DMS79 (cell line): ENCODE measurements around the gene ZBTB22.
"Not testable (repeated sequence)": the region's sequence is repeated elsewhere in the genome, so short reads cannot be mapped to it uniquely, and the experiment has no call there.

Experiments used
- DNase-seq: peaks from one replicate; lab custom pipeline; 2025; lab: John Stamatoyannopoulos, UW

The ZBTB22 gene

GRCh38 chr6:33301877-33302276 is 15.7 kb downstream of the ZBTB22 start:
- no peak for DNase-seq

GRCh38 chr6:33299237-33299944 is 18.2 kb downstream of the ZBTB22 start:
- DNase-seq, result peak; percentile 81

GRCh38 chr6:33298773-33299236 is 18.7 kb downstream of the ZBTB22 start, which contains the start of gene RGL2:
Gene RGL2 (minus strand): TSS chr6:33298942. CDS start chr6:33298610, 332 bp downstream.
- no peak for DNase-seq

DNA sequence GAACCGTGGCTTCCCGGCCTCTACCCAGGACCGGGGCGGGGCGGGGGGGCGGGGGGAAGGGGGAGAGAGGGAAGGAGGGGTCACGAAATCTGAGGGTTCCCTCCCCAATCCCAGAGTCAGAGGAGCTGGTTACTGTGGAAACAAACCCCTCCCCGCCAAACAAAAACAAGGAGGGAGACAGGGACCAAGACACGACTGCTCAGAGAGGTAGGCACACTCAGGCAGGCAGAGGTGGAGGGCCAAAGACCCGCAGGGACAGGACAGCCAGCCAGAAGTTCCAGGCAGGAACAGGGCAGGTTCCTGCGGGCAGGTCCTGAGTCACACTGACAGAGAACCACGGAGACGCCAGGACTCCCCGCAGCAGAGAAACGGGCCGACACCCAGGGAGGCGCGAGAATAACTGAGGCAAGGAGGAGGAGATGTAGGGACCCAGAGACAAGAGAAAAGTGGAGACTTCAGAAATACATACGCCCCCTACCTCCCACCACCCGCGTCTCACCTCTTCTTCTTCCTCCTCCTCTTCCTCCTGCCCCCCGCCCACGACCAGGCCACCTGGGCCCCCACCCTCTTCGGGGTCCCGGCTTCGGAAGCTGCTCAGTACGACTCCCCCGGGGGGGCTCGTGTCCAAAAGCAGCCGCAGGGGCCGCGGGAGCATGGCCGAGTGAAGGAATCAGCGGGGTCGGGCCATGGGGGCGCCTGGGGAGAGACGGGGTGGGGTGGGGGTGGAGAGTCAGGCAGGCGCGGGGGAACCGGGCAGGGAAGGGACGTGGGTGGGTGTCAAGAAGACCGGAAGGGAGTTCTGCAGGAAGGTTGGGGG is 19.4 kb downstream of the ZBTB22 start:
- no peak for DNase-seq

- DNase-seq, result no peak
Observed at GRCh38 chr6:33297406-33297955, 20.1 kb downstream of the ZBTB22 start.

- no peak for DNase-seq
Observed at GRCh38 chr6:33296797-33297405, 20.6 kb downstream of the ZBTB22 start.

- DNase-seq, result no peak
Observed at GRCh38 chr6:33295621-33296369, 21.7 kb downstream of the ZBTB22 start.

GRCh38 chr6:33294086-33294823 is 23.3 kb downstream of the ZBTB22 start:
- no peak for DNase-seq

DNA sequence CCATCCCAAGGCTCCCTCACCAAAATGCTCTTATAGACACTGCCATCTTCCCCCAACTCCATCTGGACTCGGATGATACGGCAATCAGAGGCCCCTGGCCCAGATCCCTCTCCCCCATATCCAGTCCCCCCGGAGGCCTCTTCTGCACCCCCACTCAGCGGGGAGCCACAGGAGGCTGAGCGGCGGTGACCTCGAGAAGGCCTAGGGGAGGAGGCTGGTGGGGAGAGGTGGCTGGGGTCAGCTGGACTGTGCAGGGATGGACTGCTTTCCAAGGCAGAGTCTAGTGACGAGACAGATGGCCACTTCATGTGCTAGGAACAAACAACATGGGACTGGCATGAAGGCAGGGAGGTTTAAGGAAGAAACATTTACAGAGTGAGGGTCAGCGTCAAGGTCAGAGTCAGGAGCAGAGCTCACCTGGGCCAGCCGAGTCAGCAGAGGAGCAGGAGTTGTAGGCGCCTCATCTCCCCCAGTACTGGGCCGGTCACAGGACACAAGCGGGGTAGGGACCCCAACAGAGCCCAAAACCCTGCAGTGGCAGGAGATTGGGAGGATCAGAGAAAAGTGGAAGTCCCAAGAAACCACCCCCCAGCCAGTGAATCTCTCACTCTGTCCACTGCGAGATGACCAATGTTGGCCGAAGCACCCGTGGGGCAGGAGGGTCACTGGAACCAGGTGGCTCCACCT is 24.4 kb downstream of the ZBTB22 start:
- no peak for DNase-seq

DNA sequence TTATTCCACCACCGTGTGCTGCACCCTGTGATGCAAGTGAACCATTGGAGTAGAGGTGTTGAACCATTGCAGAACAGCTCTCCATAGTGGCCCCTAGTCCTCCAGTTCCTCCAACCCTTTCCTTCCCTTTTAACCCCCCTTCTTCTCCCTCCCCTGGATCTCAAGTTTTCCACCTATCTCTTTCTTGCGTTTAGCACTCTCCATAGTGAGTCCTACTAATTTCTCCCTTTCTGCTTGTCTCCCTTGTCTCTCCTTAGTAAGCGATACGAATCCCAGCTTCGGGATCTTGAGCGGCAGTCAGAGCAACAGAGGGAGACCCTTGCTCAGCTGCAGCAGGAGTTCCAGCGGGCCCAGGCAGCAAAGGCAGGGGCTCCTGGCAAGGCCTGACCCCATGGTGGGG is 27.1 kb downstream of the ZBTB22 start:
- DNase-seq, result no peak

DNA sequence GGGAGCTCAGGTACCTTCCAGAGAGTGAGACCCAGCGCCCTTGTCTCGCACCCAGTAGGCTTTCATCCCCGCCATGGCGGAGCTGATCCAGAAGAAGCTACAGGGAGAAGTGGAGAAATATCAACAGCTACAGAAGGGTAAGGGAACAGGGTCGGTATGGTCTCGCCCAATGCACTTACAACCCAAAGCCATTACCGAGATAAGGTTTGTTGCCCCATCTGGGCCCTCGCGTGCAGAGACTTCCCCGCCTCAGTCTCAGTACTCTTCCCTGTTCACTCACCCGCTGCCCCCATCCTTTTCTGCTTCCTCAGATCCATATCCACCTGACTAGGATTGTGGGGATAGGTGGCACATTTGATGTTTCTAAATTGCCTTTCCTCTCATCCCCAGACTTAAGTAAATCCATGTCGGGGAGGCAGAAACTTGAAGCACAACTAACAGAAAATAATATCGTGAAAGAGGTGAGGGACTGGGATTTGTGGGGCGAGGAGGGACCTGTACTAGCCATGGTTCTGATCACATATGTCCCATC is 27.7 kb downstream of the ZBTB22 start:
- DNase-seq, result no peak

DNA sequence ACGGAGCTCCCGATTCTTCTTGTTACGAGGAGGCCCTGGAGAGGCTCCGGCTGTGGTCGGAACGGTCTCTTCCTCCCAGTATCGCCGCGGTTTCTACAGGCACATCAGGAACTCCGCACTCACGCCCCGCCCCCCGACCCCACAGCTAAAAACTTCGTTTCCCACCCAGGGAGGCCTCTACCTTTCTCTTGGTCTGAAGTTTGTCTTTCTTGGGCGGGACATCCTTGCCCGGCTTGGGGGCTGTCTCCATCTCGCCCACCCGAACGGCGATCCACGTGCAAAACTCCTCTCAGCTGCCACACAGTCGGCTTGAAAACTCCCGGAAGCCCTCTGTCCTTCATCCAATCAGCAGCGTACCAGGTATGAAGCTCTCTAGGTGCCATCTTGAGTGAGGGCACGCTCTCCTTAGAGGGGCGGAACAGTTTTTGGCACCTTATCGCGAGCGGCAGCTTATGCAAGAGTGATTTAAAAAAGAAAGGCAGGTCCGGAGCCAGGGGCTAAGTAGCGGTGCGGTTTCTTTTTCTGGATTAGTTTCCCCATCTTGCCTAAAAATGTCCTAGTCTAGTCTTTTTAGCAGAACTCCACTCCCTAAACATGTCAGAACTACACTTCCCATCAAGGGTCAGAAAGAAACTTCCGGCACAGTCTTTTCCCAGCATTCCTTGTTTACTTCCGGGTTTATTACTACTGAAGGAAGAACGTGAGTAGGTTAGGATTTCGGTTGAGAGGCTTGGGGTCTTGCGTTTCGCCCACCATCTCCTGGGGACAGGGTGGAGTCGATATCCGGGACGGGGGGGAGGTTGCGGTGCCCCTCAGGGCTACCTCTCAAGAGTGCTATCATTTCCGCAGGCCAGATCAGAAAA is 28.4 kb downstream of the ZBTB22 start, which contains the start of the genes PFDN6 and WDR46:
PFDN6 (plus strand) TSS at position 681 of the 863 bp plus-strand sequence. CDS start 256 bp downstream, outside the sequence.
WDR46 (minus strand) TSS at position 319 of the 863 bp plus-strand sequence; CDS start at position 250, 69 bp downstream.
- peak; percentile 88 for DNase-seq

DNA sequence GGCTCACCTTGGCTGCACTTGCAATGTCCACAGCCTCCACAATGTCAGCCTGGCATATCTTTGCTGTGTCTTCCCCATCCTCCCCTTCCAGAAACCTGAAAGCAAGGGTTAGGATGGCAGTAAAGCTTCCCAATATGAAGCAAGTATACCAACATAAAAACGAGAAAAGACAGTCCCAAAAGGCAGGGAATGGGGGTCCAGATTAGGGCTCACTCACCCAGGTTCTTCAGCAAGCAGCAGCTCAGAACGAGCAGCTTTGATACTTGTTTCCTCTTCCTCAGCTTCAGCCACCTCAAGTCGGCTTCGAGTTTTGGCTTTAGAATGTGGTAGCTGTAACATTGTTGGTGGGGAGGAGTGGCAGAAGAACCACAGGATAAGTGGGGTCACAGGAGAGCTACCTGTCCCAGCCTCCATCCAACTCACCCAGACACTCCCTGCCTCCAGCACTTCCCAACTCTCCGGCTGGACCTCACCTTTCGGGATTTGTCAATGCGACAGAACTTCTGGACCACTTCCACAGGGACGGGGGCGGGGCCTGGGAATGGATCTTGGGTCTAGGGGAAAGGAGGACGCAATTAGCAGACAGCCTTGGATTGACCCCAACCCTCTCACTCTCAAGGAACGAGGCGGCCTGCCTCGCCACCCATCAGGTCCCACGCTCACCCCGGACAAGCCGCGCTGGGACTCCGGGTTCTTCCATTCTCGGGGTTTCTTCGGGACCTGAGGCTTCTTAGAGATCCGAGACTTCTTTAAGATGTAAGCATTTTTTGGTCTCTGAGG is 29.2 kb downstream of the ZBTB22 start:
- DNase-seq, result no peak

DNA sequence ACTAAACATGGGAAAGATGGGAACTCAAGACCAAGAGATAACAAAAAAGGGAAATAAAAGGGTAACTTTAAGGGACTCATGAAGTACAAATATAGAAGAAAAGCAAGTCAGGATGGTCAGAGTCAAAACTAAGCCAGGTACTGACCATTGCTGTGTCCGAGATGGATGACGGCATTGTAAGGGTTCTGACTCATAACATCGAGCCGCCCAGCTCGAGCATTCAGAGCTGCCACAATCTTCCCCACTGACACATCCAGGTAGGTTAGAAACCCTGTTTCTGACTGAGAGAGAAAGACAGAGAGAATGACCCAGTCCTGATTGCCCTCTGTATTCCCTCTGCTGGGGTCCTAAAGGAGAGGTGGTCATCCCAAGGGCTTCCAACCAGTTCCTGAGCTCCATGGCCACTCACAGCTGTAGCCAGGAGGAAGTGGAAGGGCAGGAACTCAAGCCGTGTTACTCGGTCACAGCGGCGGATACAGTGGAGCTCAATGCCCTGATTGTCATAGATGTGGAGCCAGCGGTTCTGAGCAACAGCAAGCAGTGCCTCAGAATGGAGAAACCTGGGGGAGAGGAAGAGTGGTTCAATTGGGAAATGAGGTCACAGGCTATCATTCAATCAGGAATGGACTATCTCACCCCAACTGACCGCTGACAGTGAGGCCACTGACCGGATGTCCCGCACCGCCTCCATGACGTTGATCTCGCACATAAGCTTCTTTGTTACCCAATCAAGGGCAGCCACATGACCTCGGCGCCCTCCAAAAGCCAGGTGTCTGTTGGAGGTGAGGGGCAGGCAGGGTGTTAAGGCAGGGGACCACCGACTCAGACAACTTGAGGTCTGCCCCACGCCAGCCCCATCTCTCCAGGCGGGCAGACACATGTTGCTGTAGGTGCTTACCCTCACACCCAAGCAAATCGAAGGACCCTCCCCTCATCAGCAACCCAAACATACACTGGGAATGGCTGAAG is 30.3 kb downstream of the ZBTB22 start:
- DNase-seq, result no peak

GRCh38 chr6:33285214-33285613 is 32.3 kb downstream of the ZBTB22 start:
- not testable (repeated sequence) for DNase-seq

DNA sequence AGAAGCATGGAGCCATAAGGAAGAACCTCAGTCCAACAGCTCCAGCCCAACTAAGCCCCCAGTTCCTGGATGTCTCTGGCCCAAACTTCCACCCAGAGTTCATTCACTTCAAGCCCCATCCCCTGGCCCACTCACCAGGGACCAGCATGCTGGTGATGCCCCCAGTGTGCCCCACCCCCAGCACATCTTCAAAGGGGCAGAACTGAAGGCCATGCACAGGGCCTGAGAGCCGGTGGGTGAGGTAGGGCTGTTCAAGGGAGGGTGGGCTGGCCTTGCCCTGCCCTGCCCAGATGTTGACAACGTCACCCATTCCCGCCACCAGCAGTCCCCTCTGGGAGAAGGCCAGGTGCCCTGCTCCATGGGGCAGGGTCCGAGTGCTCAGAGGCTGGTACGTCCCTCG is 37.0 kb downstream of the ZBTB22 start:
- DNase-seq, result no peak

DNA sequence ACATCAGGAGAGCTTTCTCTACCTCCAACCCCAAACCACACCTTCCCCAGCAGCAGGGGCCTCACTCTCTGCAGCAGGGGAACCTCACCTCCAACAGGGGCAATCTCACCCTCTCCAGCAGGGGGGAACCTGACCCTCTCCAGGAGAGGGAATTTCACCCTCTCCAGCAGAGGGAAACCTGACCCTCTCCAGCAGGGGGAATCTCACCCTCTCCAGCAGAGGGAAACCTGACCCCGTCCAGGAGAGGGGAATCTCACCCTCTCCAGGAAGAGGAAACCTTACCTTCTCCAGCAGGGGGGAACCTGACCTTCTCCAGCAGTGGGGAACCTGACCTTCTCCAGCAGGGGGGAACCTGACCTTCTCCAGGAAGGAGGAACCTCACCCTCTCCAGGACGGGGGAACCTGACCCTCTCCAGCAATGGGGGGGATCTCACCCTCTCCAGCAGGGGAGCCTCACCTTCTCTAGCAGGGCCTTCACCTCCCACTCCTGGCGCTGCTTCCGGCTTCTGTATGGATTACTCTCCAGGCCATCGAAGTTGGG is 37.5 kb downstream of the ZBTB22 start:
- DNase-seq, result no peak
